NCI-H345 (cell line): ENCODE data around the gene TBC1D14.
"Not testable (repeated sequence)": the region's sequence is repeated elsewhere in the genome, so short reads cannot be mapped to it uniquely, and the experiment has no call there.

ENCODE experiments used
- DNase-seq: peaks from one replicate; lab custom pipeline; 2025; lab: John Stamatoyannopoulos, UW

The TBC1D14 gene

GRCh38 chr4:6972911-6973310 lies 63.3 kb downstream of the TBC1D14 start:
- DNase-seq: no peak

- DNase-seq: peak; percentile 68
Observed at GRCh38 chr4:6974138-6974848, 64.7 kb downstream of the TBC1D14 start.

- DNase-seq: not testable (repeated sequence)
Observed at GRCh38 chr4:6977846-6978245, 68.2 kb downstream of the TBC1D14 start.

DNA sequence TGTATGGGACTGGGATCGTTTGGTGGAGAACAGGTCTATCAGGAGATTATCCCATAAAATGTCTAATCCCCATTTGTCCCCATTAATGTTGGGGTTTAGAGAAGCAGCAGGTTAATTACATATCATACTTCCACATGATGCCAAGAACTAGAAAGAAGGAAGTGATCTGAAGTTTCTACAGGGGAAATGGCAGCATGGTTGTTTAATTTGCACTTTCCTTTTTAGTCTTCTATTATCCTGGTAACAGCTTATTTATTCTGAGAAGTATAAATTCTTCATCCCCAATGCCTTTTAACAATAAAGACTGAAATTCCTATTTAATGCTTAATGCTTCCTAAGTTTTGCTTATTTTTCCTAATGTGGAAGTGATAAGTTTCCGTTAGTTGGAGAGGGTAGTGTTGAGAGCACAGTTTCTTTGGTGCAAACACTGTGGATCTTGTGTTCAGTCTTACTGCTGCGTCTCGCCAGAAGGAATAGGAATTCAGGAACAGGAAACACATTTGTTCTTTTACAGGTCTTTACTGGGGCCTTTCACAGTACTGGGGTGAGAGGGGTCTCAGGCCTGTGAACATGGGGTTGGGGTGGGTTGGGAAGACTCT lies 74.0 kb downstream of the TBC1D14 start:
- no peak for DNase-seq

- DNase-seq: no peak
Observed at GRCh38 chr4:6984612-6985425, 75.2 kb downstream of the TBC1D14 start.

DNA sequence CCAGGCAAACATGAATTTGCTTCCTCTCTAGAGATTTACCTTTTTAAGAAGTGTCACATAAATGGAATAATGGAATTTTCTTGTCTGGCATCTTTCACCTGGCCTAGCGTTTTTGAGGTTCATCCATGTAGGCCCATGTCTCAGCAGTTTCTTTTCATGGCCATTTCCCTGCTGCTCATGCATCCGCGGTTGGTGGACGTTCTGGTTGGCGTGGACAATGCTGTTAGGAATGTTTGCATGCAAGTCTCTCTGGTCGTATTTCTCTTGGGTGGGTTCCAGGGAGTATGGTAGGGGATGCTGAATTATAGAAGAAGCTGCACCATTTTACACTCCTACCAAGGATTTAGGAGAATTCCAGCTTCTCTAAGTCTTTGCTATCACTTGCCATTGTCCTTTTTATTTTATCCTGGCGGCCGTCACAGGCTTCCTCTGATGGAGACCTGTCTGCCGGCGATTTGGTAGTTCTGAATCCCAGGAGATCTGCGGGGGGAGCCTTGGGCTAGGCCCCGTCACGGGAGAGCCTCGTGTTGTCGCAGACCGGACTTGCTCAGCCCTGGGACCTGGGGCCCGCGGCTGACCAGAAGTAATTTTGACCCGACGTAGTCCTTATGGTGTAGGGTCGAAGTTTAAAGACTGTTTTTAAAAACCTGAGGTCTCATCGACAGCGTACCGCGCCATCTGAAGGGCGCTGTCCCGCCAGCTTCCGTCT lies 76.6 kb downstream of the TBC1D14 start:
- peak; percentile 39 for DNase-seq

GRCh38 chr4:6986781-6987587 lies 77.4 kb downstream of the TBC1D14 start:
- DNase-seq: peak; percentile 89

GRCh38 chr4:6987588-6987961 lies 77.9 kb downstream of the TBC1D14 start:
- peak; percentile 30 for DNase-seq

GRCh38 chr4:6988016-6988715 lies 78.5 kb downstream of the TBC1D14 start:
- no peak for DNase-seq

DNA sequence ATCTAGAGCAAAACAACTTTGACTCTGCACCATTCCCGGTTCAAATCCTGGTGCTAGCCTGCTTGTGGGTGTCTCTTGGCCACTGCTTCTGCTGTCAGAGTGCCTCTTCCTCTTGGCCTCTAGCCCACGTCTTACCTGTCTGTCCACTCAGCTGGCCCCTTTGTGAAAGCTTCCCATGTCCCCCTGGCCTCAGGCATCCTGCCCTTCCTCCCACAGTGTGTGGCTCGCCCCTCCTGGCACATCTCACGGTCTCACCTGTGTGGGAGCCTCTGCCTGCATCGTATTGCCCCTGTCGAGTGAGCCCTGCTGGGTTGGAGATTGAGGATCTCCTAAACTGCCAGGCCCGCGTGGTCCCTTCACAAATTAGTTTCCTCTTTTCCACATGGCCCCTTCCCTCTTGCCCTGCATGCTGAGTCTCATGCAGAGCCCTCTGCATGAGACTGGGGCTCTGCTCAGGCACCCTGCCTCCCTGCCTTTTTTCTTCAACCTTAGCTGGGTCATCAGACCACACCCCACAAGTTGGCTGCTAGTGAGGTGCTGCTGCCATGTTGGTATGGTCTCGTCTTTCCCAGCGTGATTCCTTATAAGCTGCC lies 79.8 kb downstream of the TBC1D14 start:
- no peak for DNase-seq

GRCh38 chr4:6990661-6991060 lies 81.0 kb downstream of the TBC1D14 start:
- DNase-seq: no peak

DNA sequence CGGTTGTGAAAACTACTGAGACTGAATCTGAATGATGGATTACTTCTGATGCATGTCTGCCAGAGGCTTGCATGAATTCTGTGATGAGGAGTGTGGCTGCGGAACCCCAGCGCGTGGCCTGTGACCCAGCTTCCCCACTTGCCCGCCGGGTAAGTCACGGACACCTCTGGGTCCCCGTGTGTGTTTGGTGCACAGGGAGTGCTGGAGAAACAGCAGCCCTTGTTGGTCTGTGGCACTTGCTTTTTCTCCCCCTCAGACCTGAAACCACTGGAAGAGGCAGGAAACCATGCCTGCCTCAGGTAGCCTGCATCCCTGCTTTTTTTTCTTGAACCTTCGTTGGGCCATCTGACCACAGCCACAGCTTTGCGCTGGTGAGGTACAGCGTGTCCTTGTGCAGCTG lies 81.6 kb downstream of the TBC1D14 start:
- DNase-seq: no peak

DNA sequence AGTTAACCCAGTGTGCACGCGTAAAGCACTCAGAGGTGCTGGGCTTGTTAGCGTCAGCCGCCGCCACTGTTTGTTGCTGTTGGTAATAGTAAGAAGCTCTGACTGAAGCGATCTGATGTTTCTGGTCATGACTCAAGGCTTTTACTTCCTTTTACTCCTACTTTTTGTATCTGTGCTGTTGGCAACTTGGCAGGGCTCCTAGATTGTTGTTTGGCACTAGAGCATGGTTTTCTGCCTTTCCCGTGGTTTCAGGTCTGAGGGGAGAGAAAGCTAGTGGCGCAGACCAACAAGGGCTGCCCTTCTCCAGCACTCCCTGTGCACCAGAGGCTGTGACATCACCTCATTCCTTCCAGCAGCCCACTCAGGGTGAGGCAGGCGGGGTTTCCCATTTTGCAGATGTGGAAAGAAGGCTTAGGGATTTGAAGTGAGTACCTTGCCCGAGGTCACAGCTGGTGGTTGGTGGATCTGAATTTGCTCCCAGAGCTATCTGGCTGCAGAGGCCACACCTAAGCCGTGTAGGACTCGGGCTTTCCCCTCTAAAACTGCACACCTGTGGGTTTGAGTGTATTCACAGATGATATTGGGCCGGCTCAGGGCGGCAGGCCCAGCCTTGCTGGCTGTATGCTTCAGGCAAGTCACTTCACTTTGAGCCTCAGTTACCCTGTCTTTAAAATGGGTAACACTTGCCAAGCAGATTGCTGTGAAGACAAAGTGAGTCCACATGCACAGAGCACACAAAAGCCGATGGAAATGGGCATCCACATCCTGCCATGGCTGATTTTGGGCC lies 82.3 kb downstream of the TBC1D14 start:
- no peak for DNase-seq

- DNase-seq: no peak
Observed at GRCh38 chr4:6992728-6993677, 83.4 kb downstream of the TBC1D14 start.

- no peak for DNase-seq
Observed at GRCh38 chr4:6996481-6996880, 86.9 kb downstream of the TBC1D14 start.

DNA sequence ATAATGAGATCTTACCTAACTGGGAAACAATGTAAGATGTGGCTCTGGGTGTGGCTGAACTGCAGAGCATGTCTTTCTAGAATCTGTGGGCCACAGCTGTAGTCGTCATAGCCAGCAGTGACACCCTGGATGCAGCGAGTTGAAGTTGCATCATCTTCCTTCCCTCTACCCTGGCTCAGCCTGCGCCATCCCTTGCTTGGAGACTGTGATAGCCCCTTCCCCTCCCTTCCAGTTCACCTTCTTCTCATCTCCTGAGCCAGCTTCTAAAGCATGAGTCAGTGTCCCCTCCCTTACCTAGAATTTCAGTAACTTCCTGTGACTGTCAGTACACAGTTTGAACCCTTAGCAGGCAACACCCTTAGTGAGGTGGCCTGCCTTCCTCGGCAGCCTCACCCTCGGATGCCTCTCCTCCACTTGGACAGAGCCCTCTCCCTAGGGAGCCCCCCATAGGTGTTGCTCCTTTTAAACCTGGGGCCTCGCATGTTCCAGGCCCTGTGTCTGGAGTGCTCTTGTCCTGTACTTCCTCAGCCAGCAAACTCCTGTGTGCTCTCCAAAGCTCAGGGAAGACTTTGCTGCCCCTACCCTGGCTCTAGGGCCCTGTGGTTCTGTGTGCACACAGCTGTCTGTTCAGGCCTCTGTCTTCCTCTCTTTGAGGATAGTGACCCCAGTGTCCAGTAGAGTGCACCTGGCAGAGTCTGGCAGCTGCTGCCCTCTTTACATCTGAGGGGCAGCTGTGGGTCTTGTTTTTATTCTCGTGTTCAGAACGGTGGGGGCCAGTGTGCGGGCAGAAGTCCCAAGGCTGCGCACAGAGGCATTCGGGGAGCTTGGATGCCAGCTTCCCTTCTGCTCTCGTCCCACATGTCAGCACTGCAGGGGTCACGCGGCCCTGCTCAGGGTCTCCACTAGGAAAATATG lies 89.8 kb downstream of the TBC1D14 start:
- DNase-seq: no peak

DNA sequence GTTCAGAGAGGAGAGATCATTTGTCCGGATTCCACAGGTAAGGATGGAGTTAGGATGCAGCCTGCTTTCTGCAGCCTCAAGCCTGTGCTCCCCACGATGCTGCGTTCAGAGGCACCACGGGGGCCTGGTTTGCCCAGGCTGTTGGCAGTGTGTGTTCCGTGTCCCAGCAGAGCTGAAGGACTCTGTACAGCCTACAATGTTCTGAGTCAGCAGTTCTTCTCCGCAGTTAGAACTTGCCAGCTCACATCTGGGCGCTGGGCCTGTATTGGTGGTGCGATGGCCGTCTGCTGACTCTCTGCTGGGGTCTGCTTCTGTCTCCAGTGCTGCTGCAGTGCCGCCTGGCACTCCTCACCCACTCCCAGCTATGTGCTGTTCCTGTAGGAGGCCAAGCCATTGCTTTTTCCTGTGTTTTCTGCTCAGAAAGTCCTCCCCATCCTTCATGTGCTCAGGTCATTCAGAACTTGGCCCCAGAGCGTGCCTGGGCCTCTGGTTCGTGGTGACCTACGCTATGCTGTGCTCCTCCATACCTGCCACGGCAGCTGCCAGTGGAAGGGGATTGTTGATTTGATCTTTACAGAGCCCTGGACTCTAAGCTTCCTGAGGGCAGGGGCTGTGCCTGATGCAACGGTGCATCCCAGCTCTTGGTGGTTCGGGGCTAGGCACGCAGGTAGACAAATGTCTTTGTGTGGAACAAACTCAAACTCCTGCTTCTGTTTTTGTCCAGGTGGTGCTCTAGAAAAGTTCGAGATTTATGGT lies 91.0 kb downstream of the TBC1D14 start:
- no peak for DNase-seq
